Keratinocyte (primary cell): ENCODE data around the gene CHI3L1. TPM values are rescaled to one million over a fixed set of nuclear protein-coding genes. Genes with fewer than 3 reads are reported as not detected.

Experiments used
- DNase-seq: peaks from one replicate; pipeline ENCODE4 v3.0.0-alpha.2; 2011; ENCODE audit warnings: low read depth, missing footprints, low spot score
- FAIRE-seq: peaks from 2 replicates; lab custom pipeline; 2011; peaks lifted over from hg19 to GRCh38; lab: Jason Lieb, UNC
- H2AFZ ChIP-seq: 2 replicates; pipeline ENCODE4 v1.6.0; 2012; ENCODE audit warnings: low read length, control low read depth, inconsistent platforms; ENCODE audit not compliant: control insufficient read depth
- H3K27ac ChIP-seq: 2 replicates; pipeline ENCODE4 v1.5.1; 2011; ENCODE audit warnings: low read length; ENCODE audit not compliant: control insufficient read depth, insufficient read depth
- H3K27me3 ChIP-seq: 3 replicates; pipeline ENCODE4 v1.6.0; 2011; ENCODE audit warnings: low read length; ENCODE audit not compliant: control insufficient read depth, insufficient read depth; ENCODE audit errors: extremely low read depth
- H3K36me3 ChIP-seq, 2 experiments: 2 replicates in 1 of 2; 3 replicates in 1 of 2; pipeline ENCODE4 v1.5.1; 2011; ENCODE audit warnings: low read length in 2 of 2, mild to moderate bottlenecking in 1 of 2; ENCODE audit not compliant: control insufficient read depth in 2 of 2, insufficient read depth in 2 of 2; ENCODE audit errors: extremely low read depth in 1 of 2
- H3K4me1 ChIP-seq: 3 replicates; pipeline ENCODE4 v1.5.1; 2011; ENCODE audit warnings: low read length; ENCODE audit not compliant: control insufficient read depth, insufficient read depth; ENCODE audit errors: extremely low read depth
- H3K4me2 ChIP-seq: 3 replicates; pipeline ENCODE4 v1.6.0; 2011; ENCODE audit warnings: low read depth, low read length; ENCODE audit not compliant: control insufficient read depth, insufficient read depth; ENCODE audit errors: extremely low read depth
- H3K4me3 ChIP-seq, 3 experiments: fragments of 200-600 bp in 1 of 3; sonication (generic) in 1 of 3; 2 replicates in 2 of 3; 3 replicates in 1 of 3; pipeline ENCODE4 v1.5.1; 2011 to 2016; ENCODE audit warnings: low read length in 3 of 3, mild to moderate bottlenecking in 3 of 3, control low read depth in 2 of 3, inconsistent platforms in 1 of 3, low read depth in 1 of 3, mixed read lengths in 1 of 3, mixed run types in 1 of 3, moderate library complexity in 1 of 3; ENCODE audit not compliant: control insufficient read depth in 2 of 3, insufficient read depth in 2 of 3; ENCODE audit errors: extremely low read depth in 1 of 3
- H3K79me2 ChIP-seq: 2 replicates; pipeline ENCODE4 v1.6.0; 2012; ENCODE audit warnings: low read length; ENCODE audit not compliant: control insufficient read depth, insufficient read depth
- H3K9ac ChIP-seq: 3 replicates; pipeline ENCODE4 v1.6.0; 2011; ENCODE audit warnings: low read length; ENCODE audit not compliant: control insufficient read depth, insufficient read depth; ENCODE audit errors: extremely low read depth
- H3K9me1 ChIP-seq: 3 replicates; pipeline ENCODE4 v1.6.0; 2011; ENCODE audit warnings: low read length; ENCODE audit not compliant: control insufficient read depth, insufficient read depth; ENCODE audit errors: extremely low read depth
- H3K9me3 ChIP-seq: 2 replicates; pipeline ENCODE4 v1.5.1; 2012; ENCODE audit warnings: low read depth, low read length; ENCODE audit not compliant: control insufficient read depth
- H4K20me1 ChIP-seq: 3 replicates; pipeline ENCODE4 v1.6.0; 2011; ENCODE audit warnings: low read length; ENCODE audit not compliant: control insufficient read depth, insufficient read depth; ENCODE audit errors: extremely low read depth
- EZH2 ChIP-seq: IDR thresholded peaks from one replicate; pipeline ENCODE4 v1.6.1; 2012; ENCODE audit warnings: inconsistent platforms, mild to moderate bottlenecking, low read length, moderate library complexity
- dilution Hi-C: fragments of 300-500 bp; cut with MboI; formaldehyde crosslinking; loops from one replicate; pipeline ENCODE4 v1.7.0; 2020; ENCODE audit warnings: low sequenced_read_pairs; ENCODE audit not compliant: extremely low pct_ligation_motif_present
- polyA plus RNA-seq, 5 experiments: library from polyadenylated mRNA; depleted of rRNA in 3 of 5; stranded (reverse) in 3 of 5; stranded (forward) in 1 of 5; unstranded in 1 of 5; fragments of >200 nt; gene quantifications; 1 replicate in 1 of 5; 2 replicates in 3 of 5; 3 replicates in 1 of 5; pipeline versions ENCODE4 v1.2.1 to v1.2.3, GENCODE V29; 2011 to 2012; ENCODE audit warnings: missing spikeins in 2 of 5, low read depth in 1 of 5, low replicate concordance in 1 of 5
- TF ChIP-seq, protein P1 (sequence below), 3 experiments: IDR thresholded peaks in 1 of 3; conservative IDR thresholded peaks in 1 of 3; optimal IDR thresholded peaks in 1 of 3; 2 replicates in 2 of 3; 3 replicates in 1 of 3; pipeline versions ENCODE3 to v1.5.1; 2011; ENCODE audit warnings: low read length in 3 of 3, mild to moderate bottlenecking in 3 of 3, moderate library complexity in 2 of 3, control low read depth in 1 of 3, inconsistent platforms in 1 of 3; ENCODE audit not compliant: insufficient read depth in 2 of 3; ENCODE audit errors: extremely low read depth in 1 of 3

The CHI3L1 gene
- polyA plus RNA-seq, 1 donor (not counting 4 experiments of a cell fraction or from before 2014, with no cell fraction given), result 0.20 TPM

GRCh38 chr1:203129501-203130231 is 56.8 kb downstream of the CHI3L1 start:
- H3K4me1 ChIP-seq, result peaks cover 5% of the 10 kb centered on the region
- no peaks in the 10 kb centered on the region for H3K36me3 ChIP-seq
- H2AFZ ChIP-seq, result no peak overlapping the region
- no peak overlapping the region for H3K27ac ChIP-seq
- H3K9me1 ChIP-seq, result no peaks in the 10 kb centered on the region
- no peak for DNase-seq
- H3K79me2 ChIP-seq, result no peaks in the 10 kb centered on the region
- dilution Hi-C loops, result no loop called here
- no peak overlapping the region for H3K9ac ChIP-seq
- no peak for TF ChIP-seq EZH2
- TF ChIP-seq, protein P1, sequence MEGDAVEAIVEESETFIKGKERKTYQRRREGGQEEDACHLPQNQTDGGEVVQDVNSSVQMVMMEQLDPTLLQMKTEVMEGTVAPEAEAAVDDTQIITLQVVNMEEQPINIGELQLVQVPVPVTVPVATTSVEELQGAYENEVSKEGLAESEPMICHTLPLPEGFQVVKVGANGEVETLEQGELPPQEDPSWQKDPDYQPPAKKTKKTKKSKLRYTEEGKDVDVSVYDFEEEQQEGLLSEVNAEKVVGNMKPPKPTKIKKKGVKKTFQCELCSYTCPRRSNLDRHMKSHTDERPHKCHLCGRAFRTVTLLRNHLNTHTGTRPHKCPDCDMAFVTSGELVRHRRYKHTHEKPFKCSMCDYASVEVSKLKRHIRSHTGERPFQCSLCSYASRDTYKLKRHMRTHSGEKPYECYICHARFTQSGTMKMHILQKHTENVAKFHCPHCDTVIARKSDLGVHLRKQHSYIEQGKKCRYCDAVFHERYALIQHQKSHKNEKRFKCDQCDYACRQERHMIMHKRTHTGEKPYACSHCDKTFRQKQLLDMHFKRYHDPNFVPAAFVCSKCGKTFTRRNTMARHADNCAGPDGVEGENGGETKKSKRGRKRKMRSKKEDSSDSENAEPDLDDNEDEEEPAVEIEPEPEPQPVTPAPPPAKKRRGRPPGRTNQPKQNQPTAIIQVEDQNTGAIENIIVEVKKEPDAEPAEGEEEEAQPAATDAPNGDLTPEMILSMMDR (optimal IDR thresholded peaks at IDR 0.05 in 1 of 3, IDR thresholded peaks at IDR 0.05 in 1 of 3, conservative IDR thresholded peaks at IDR 0.05 in 1 of 3; ENCODE audit: extremely low read depth in 1 of 3, insufficient read depth in 2 of 3, low read length in 3 of 3), result no peak
- FAIRE-seq, result no peak
- H3K4me3 ChIP-seq, result no peak overlapping the region
- no peaks in the 10 kb centered on the region for H4K20me1 ChIP-seq
- no peaks in the 10 kb centered on the region for H3K9me3 ChIP-seq
- H3K27me3 ChIP-seq, result peaks cover 44% of the 10 kb centered on the region
- H3K4me2 ChIP-seq, result no peak overlapping the region

Other genes starting within 250 kb of the CHI3L1 start
- gene ADIPOR1, start 228.4 kb downstream of the CHI3L1 start, polyA plus RNA-seq, result 223 to 336 TPM (median 260 TPM) in 3 replicates
- gene CYB5R1, start 219.4 kb downstream of the CHI3L1 start, polyA plus RNA-seq, result 199 to 336 TPM (median 232 TPM) in 3 replicates
- 87.4 to 91.8 TPM (median 88.2 TPM) in 3 replicates for gene TMEM183A, start 179.3 kb downstream of the CHI3L1 start, polyA plus RNA-seq
- 0.63 to 4.2 TPM (median 2.3 TPM) in 3 replicates for gene PPFIA4, start 160.2 kb downstream of the CHI3L1 start, polyA plus RNA-seq
- gene MYOG, start 100.7 kb downstream of the CHI3L1 start, polyA plus RNA-seq, result not detected in 3 replicates
- 0.07 to 0.10 TPM (median 0.09 TPM) in 3 replicates for gene ADORA1, start 59.0 kb downstream of the CHI3L1 start, polyA plus RNA-seq
- not detected in 3 replicates for gene MYBPH, start 10.9 kb downstream of the CHI3L1 start, polyA plus RNA-seq
- 0.14 TPM in 1 of 3 replicates, not detected in the others for gene CHIT1, start 43.0 kb upstream of the CHI3L1 start, polyA plus RNA-seq
- gene BTG2, start 118.8 kb upstream of the CHI3L1 start, polyA plus RNA-seq, result 52.4 to 230 TPM (median 117 TPM) in 3 replicates
- gene FMOD, start 164.4 kb upstream of the CHI3L1 start, polyA plus RNA-seq, result 0.39 to 0.47 TPM (median 0.44 TPM) in 3 replicates